DND-41 (cell line): Measurements from ENCODE around the gene MYO1H.

Source experiments
- ATAC-seq: fragments of 200-7000 bp; cut with Tn5 transposase; 3 replicates; pipeline ENCODE4 v1.9.1; 2021; ENCODE audit warnings: low read depth; ENCODE audit not compliant: insufficient read depth
- DNase-seq: peaks from one replicate; pipeline ENCODE4 v3.0.0-alpha.2; 2020
- H2AFZ ChIP-seq: 2 replicates; pipeline ENCODE4 v1.6.0; 2012; ENCODE audit warnings: low read depth, low read length
- H3K27ac ChIP-seq: 2 replicates; pipeline ENCODE4 v1.5.1; 2012; ENCODE audit warnings: low read length, inconsistent platforms
- H3K27me3 ChIP-seq: fragments of 200-600 bp; sonication (generic); 2 replicates; pipeline ENCODE4 v1.6.0; 2012; ENCODE audit warnings: low read length, mild to moderate bottlenecking, inconsistent platforms; ENCODE audit not compliant: insufficient read depth, poor library complexity
- H3K36me3 ChIP-seq: 2 replicates; pipeline ENCODE4 v1.5.1; 2012; ENCODE audit warnings: low read length, inconsistent platforms; ENCODE audit not compliant: insufficient read depth
- H3K4me1 ChIP-seq: 2 replicates; pipeline ENCODE4 v1.5.1; 2012; ENCODE audit warnings: mild to moderate bottlenecking, low read length; ENCODE audit not compliant: insufficient read depth
- H3K4me2 ChIP-seq: 2 replicates; pipeline ENCODE4 v1.6.0; 2012; ENCODE audit warnings: mild to moderate bottlenecking, moderate library complexity, low read length, inconsistent platforms; ENCODE audit not compliant: insufficient read depth
- H3K4me3 ChIP-seq, 2 experiments: fragments of 200-600 bp in 1 of 2; shearing (Covaris generic) in 1 of 2; 2 replicates each; pipeline ENCODE4 v1.5.1; 2012 to 2016; ENCODE audit warnings: inconsistent platforms in 2 of 2, low read length in 2 of 2, mild to moderate bottlenecking in 2 of 2, low read depth in 1 of 2, moderate library complexity in 1 of 2
- H3K79me2 ChIP-seq: 2 replicates; pipeline ENCODE4 v1.6.0; 2012; ENCODE audit warnings: low read length, inconsistent platforms; ENCODE audit not compliant: insufficient read depth
- H3K9ac ChIP-seq: 2 replicates; pipeline ENCODE4 v1.6.0; 2012; ENCODE audit warnings: low read depth, mild to moderate bottlenecking, inconsistent platforms, low read length, moderate library complexity
- H3K9me3 ChIP-seq: 2 replicates; pipeline ENCODE4 v1.5.1; 2012; ENCODE audit warnings: low read length, moderate library complexity, mild to moderate bottlenecking, inconsistent platforms; ENCODE audit not compliant: insufficient read depth, severe bottlenecking
- H4K20me1 ChIP-seq: 2 replicates; pipeline ENCODE4 v1.6.0; 2012; ENCODE audit warnings: low read length; ENCODE audit not compliant: insufficient read depth
- EZH2 ChIP-seq: IDR thresholded peaks from 3 replicates; pipeline ENCODE4 v1.6.1; 2012; ENCODE audit warnings: borderline replicate concordance, low read depth, mild to moderate bottlenecking, moderate library complexity, low read length, inconsistent platforms; ENCODE audit not compliant: severe bottlenecking
- TF ChIP-seq, protein P1 (sequence below): IDR thresholded peaks from 2 replicates; pipeline ENCODE4 v1.5.1; 2012; ENCODE audit warnings: borderline replicate concordance, low read length, moderate library complexity, mild to moderate bottlenecking; ENCODE audit not compliant: poor library complexity, severe bottlenecking; ENCODE audit errors: extremely low read depth

The MYO1H gene

GRCh38 chr12:109330282-109331230, 17.1 kb upstream of the MYO1H start:
- ATAC-seq (no peak), DNase-seq (no peak)
- H3K4me3 ChIP-seq, result no peak overlapping the region
- H3K79me2 ChIP-seq, result no peaks in the 10 kb centered on the region
- H4K20me1 ChIP-seq, result no peaks in the 10 kb centered on the region
- H3K27ac ChIP-seq, result no peak overlapping the region
- no peak overlapping the region for H3K4me2 ChIP-seq
- no peak overlapping the region for H2AFZ ChIP-seq
- peaks cover 6% of the 10 kb centered on the region for H3K27me3 ChIP-seq
- no peaks in the 10 kb centered on the region for H3K36me3 ChIP-seq
- no peak overlapping the region for H3K9ac ChIP-seq
- no peaks in the 10 kb centered on the region for H3K9me3 ChIP-seq
- H3K4me1 ChIP-seq, result no peaks in the 10 kb centered on the region
- TF ChIP-seq EZH2, result no peak

GRCh38 chr12:109331301-109331952, 16.3 kb upstream of the MYO1H start:
- Histone ChIP-seq H2AFZ (no peak overlapping the region), H3K36me3 (no peaks in the 10 kb centered on the region), H3K27ac (no peak overlapping the region), H3K9me3 (no peaks in the 10 kb centered on the region), H3K27me3 (peaks cover 6% of the 10 kb centered on the region), H3K79me2 (no peaks in the 10 kb centered on the region), H4K20me1 (no peaks in the 10 kb centered on the region), H3K4me1 (no peaks in the 10 kb centered on the region), H3K9ac (no peak overlapping the region), H3K4me2 (no peak overlapping the region), H3K4me3 (no peak overlapping the region)
- ATAC-seq (no peak), DNase-seq (no peak)
- no peak for TF ChIP-seq EZH2
- TF ChIP-seq, protein P1, sequence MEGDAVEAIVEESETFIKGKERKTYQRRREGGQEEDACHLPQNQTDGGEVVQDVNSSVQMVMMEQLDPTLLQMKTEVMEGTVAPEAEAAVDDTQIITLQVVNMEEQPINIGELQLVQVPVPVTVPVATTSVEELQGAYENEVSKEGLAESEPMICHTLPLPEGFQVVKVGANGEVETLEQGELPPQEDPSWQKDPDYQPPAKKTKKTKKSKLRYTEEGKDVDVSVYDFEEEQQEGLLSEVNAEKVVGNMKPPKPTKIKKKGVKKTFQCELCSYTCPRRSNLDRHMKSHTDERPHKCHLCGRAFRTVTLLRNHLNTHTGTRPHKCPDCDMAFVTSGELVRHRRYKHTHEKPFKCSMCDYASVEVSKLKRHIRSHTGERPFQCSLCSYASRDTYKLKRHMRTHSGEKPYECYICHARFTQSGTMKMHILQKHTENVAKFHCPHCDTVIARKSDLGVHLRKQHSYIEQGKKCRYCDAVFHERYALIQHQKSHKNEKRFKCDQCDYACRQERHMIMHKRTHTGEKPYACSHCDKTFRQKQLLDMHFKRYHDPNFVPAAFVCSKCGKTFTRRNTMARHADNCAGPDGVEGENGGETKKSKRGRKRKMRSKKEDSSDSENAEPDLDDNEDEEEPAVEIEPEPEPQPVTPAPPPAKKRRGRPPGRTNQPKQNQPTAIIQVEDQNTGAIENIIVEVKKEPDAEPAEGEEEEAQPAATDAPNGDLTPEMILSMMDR, result no peak

GRCh38 chr12:109334887-109335286, 12.8 kb upstream of the MYO1H start:
- Histone ChIP-seq H3K4me1 (no peaks in the 10 kb centered on the region), H3K36me3 (no peaks in the 10 kb centered on the region), H3K27me3 (peaks cover 6% of the 10 kb centered on the region), H3K79me2 (no peaks in the 10 kb centered on the region), H3K9ac (no peak overlapping the region), H3K9me3 (no peaks in the 10 kb centered on the region), H3K4me3 (no peak overlapping the region), H3K4me2 (no peak overlapping the region), H2AFZ (no peak overlapping the region), H3K27ac (no peak overlapping the region), H4K20me1 (no peaks in the 10 kb centered on the region)
- ATAC-seq, result no peak
- no peak for TF ChIP-seq EZH2
- TF ChIP-seq, protein P1, result no peak
- DNase-seq, result no peak

DNA sequence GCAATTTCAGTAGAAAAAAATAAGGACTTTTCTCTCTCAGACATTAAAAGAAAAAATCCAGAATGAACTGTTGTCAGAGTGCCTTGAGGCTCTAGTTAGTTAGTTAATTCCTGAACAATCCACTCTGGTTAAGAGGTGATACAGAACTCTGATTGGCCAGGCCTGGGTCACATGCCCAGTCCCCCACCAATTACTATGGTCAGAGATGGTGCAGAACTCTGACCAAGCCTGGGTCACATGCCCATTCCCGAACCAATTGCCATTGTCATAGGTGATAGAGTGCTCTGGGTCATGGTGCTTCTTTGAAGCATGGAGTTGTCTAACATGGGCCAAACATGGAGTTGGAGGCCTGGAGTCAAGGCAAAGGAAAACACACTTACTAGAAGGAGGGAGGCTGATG, 11.1 kb upstream of the MYO1H start:
- Histone ChIP-seq H2AFZ (no peak overlapping the region), H3K4me1 (no peaks in the 10 kb centered on the region), H3K4me3 (no peak overlapping the region), H3K9me3 (no peaks in the 10 kb centered on the region), H3K9ac (no peak overlapping the region), H4K20me1 (no peaks in the 10 kb centered on the region), H3K36me3 (no peaks in the 10 kb centered on the region), H3K4me2 (no peak overlapping the region), H3K27me3 (peaks cover 5% of the 10 kb centered on the region), H3K27ac (no peak overlapping the region), H3K79me2 (no peaks in the 10 kb centered on the region)
- no peak for ATAC-seq
- TF ChIP-seq EZH2, result no peak
- TF ChIP-seq, protein P1, result no peak
- no peak for DNase-seq
